ENCODE measurements around the gene GEMIN5. TPM values are rescaled to one million over a fixed set of nuclear protein-coding genes. Genes with fewer than 3 reads are reported as not detected.
"Not testable (repeated sequence)": the region's sequence is repeated elsewhere in the genome, so short reads cannot be mapped to it uniquely, and the experiment has no call there.

GEMIN5 gene
- total RNA-seq, 2 experiments from 2014 or later: 11.3 to 13.0 TPM

GRCh38 chr5:154937186-154937717 is 759 bp downstream of the GEMIN5 start:
- ChIA-PET POLR2A (interaction anchor here (0.6 to 2.9 kb wide), 6 partner anchors 8 to 80 kb away, joined by 3 to 24 read pairs (median 4); partner anchors contain the start of gene CNOT8), CTCF (interaction anchor here (1.0 to 1.8 kb wide), 4 partner anchors 10 to 469 kb away, joined by 3 to 6 read pairs (median 4); no protein-coding TSS in a partner anchor)
- peak overlapping the region; percentile 85 for H3K4me3 Mint-ChIP-seq
- H3K4me1 Mint-ChIP-seq: peaks cover 49% of the 10 kb centered on the region
- H3K9me3 Mint-ChIP-seq: no peaks in the 10 kb centered on the region
- H3K36me3 Mint-ChIP-seq (ENCODE audit: low read depth): peaks cover 13% of the 10 kb centered on the region
- H3K27me3 Mint-ChIP-seq: no peaks in the 10 kb centered on the region
- peak overlapping the region; percentile 70 for H3K27ac Mint-ChIP-seq
- no peak for DNase-seq

- ChIA-PET CTCF (no interaction called here), POLR2A (no interaction called here)
- Mint-ChIP-seq H3K4me1 (peaks cover 33% of the 10 kb centered on the region), H3K4me3 (no peak overlapping the region), H3K27me3 (no peaks in the 10 kb centered on the region), H3K36me3 (ENCODE audit: low read depth) (peaks cover 24% of the 10 kb centered on the region), H3K27ac (no peak overlapping the region), H3K9me3 (no peaks in the 10 kb centered on the region)
- no peak for DNase-seq
Observed at GRCh38 chr5:154934881-154935280, 3.1 kb downstream of the GEMIN5 start.

GRCh38 chr5:154933537-154933936 is 4.5 kb downstream of the GEMIN5 start:
- POLR2A ChIA-PET: no interaction called here
- Mint-ChIP-seq H3K4me1 (peaks cover 27% of the 10 kb centered on the region), H3K9me3 (no peaks in the 10 kb centered on the region), H3K4me3 (no peak overlapping the region), H3K36me3 (ENCODE audit: low read depth) (peaks cover 27% of the 10 kb centered on the region), H3K27me3 (no peaks in the 10 kb centered on the region), H3K27ac (no peak overlapping the region)
- CTCF ChIA-PET: interaction anchor here (1.1 kb wide), 1 partner anchor 35 kb away, joined by 3 read pairs; no protein-coding TSS in a partner anchor
- no peak for DNase-seq

- POLR2A ChIA-PET: interaction anchor here (1.8 kb wide), 1 partner anchor 13 kb away, joined by 5 read pairs; no protein-coding TSS in a partner anchor
- Mint-ChIP-seq H3K27me3 (no peaks in the 10 kb centered on the region), H3K27ac (no peak overlapping the region), H3K36me3 (ENCODE audit: low read depth) (peaks cover 31% of the 10 kb centered on the region), H3K4me1 (no peaks in the 10 kb centered on the region), H3K4me3 (no peak overlapping the region), H3K9me3 (no peaks in the 10 kb centered on the region)
- CTCF ChIA-PET: no interaction called here
- no peak for DNase-seq
Observed at GRCh38 chr5:154923441-154924430, 14.3 kb downstream of the GEMIN5 start.

- Mint-ChIP-seq H3K9me3 (no peaks in the 10 kb centered on the region), H3K4me1 (no peaks in the 10 kb centered on the region), H3K27me3 (no peaks in the 10 kb centered on the region), H3K36me3 (ENCODE audit: low read depth) (peaks cover 14% of the 10 kb centered on the region), H3K4me3 (no peak overlapping the region), H3K27ac (no peak overlapping the region)
- ChIA-PET CTCF (no interaction called here), POLR2A (interaction anchor here (0.8 kb wide), 1 partner anchor 19 kb away, joined by 3 read pairs; no protein-coding TSS in a partner anchor)
- DNase-seq: no peak
Observed at GRCh38 chr5:154917757-154918156, 20.3 kb downstream of the GEMIN5 start.

GRCh38 chr5:154916874-154917273 is 21.1 kb downstream of the GEMIN5 start:
- H3K36me3 Mint-ChIP-seq (ENCODE audit: low read depth): peaks cover 18% of the 10 kb centered on the region
- no peak overlapping the region for H3K4me3 Mint-ChIP-seq
- CTCF ChIA-PET: interaction anchor here (1.2 kb wide), 1 partner anchor 21 kb away, joined by 3 read pairs; the partner anchor contains the start of gene GEMIN5
- no peak for DNase-seq
- no peaks in the 10 kb centered on the region for H3K9me3 Mint-ChIP-seq
- H3K27ac Mint-ChIP-seq: no peak overlapping the region
- H3K4me1 Mint-ChIP-seq: no peaks in the 10 kb centered on the region
- POLR2A ChIA-PET: no interaction called here
- H3K27me3 Mint-ChIP-seq: no peaks in the 10 kb centered on the region

GRCh38 chr5:154905601-154906000 is 32.4 kb downstream of the GEMIN5 start:
- DNase-seq, H3K4me1 Mint-ChIP-seq, H3K4me3 Mint-ChIP-seq, CTCF ChIA-PET, H3K27ac Mint-ChIP-seq, POLR2A ChIA-PET, H3K27me3 Mint-ChIP-seq, H3K9me3 Mint-ChIP-seq: not testable (repeated sequence)
- peaks cover 36% of the 10 kb centered on the region for H3K36me3 Mint-ChIP-seq (ENCODE audit: low read depth)

GRCh38 chr5:154901913-154902312 is 36.1 kb downstream of the GEMIN5 start:
- ChIA-PET CTCF (no interaction called here), POLR2A (no interaction called here)
- H3K27me3 Mint-ChIP-seq: no peaks in the 10 kb centered on the region
- DNase-seq: no peak
- no peak overlapping the region for H3K4me3 Mint-ChIP-seq
- H3K9me3 Mint-ChIP-seq: no peaks in the 10 kb centered on the region
- peaks cover 47% of the 10 kb centered on the region for H3K36me3 Mint-ChIP-seq (ENCODE audit: low read depth)
- no peak overlapping the region for H3K27ac Mint-ChIP-seq
- peaks cover 4% of the 10 kb centered on the region for H3K4me1 Mint-ChIP-seq

- ChIA-PET CTCF (no interaction called here), POLR2A (no interaction called here)
- Mint-ChIP-seq H3K27me3 (no peaks in the 10 kb centered on the region), H3K9me3 (no peaks in the 10 kb centered on the region), H3K36me3 (ENCODE audit: low read depth) (peaks cover 50% of the 10 kb centered on the region), H3K27ac (no peak overlapping the region), H3K4me1 (peaks cover 4% of the 10 kb centered on the region), H3K4me3 (no peak overlapping the region)
- DNase-seq: no peak
Observed at GRCh38 chr5:154901276-154901675, 36.7 kb downstream of the GEMIN5 start.

- H3K27ac Mint-ChIP-seq: no peak overlapping the region
- ChIA-PET CTCF (no interaction called here), POLR2A (no interaction called here)
- H3K4me3 Mint-ChIP-seq: no peak overlapping the region
- no peaks in the 10 kb centered on the region for H3K27me3 Mint-ChIP-seq
- no peak for DNase-seq
- peaks cover 62% of the 10 kb centered on the region for H3K36me3 Mint-ChIP-seq (ENCODE audit: low read depth)
- H3K4me1 Mint-ChIP-seq: peaks cover 4% of the 10 kb centered on the region
- no peaks in the 10 kb centered on the region for H3K9me3 Mint-ChIP-seq
Observed at GRCh38 chr5:154900066-154900465, 37.9 kb downstream of the GEMIN5 start.

GRCh38 chr5:154899151-154899816 is 38.7 kb downstream of the GEMIN5 start:
- no peak for DNase-seq
- no peak overlapping the region for H3K27ac Mint-ChIP-seq
- no peak overlapping the region for H3K4me3 Mint-ChIP-seq
- CTCF ChIA-PET: no interaction called here
- POLR2A ChIA-PET: no interaction called here
- H3K4me1 Mint-ChIP-seq: peaks cover 4% of the 10 kb centered on the region
- peaks cover 61% of the 10 kb centered on the region for H3K36me3 Mint-ChIP-seq (ENCODE audit: low read depth)
- no peaks in the 10 kb centered on the region for H3K27me3 Mint-ChIP-seq
- no peaks in the 10 kb centered on the region for H3K9me3 Mint-ChIP-seq

GRCh38 chr5:154898210-154898609 is 39.8 kb downstream of the GEMIN5 start:
- Mint-ChIP-seq H3K4me1 (peaks cover 4% of the 10 kb centered on the region), H3K9me3 (no peaks in the 10 kb centered on the region), H3K27me3 (no peaks in the 10 kb centered on the region), H3K4me3 (no peak overlapping the region), H3K27ac (no peak overlapping the region), H3K36me3 (ENCODE audit: low read depth) (peaks cover 62% of the 10 kb centered on the region)
- DNase-seq: no peak
- POLR2A ChIA-PET: no interaction called here
- CTCF ChIA-PET: interaction anchor here (0.6 kb wide), 1 partner anchor 429 kb away, joined by 4 read pairs; no protein-coding TSS in a partner anchor

Measured in activated CD4-positive, alpha-beta memory T cell treated with anti-CD3 and anti-CD28 coated beads, Interleukin-2, amount 10 ng/mL, durations not matched to agents 7 days and 5 days (primary cell).